Fibroblast of skin of scalp (primary cell): Measurements from ENCODE around the gene HIP1.
A peak's percentile ranks its signal among the peaks of the same experiment; 100 is the strongest.

Experiments
- DNase-seq: peaks from one replicate; pipeline ENCODE4 v3.0.0-alpha.2; 2013

The HIP1 gene

DNA sequence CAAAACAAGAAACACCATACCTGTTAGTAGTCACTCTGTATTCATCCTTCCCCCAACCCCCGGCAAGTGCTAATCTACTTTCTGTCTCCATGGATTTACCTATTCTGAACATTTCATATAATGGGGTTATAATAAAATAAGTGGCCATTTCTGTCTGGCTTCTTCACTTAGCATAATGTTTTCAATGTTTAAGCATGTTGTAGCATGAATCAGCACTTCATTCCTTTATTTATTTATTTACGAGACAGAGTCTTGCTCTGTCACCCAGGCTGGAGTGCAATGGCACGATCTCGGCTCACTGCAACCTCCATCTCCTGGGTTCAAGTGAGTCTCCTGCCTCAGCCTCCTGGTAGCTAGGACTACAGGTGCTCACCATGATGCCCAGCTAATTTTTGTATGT, 69.2 kb downstream of the HIP1 start:
- DNase-seq, result no peak

DNA sequence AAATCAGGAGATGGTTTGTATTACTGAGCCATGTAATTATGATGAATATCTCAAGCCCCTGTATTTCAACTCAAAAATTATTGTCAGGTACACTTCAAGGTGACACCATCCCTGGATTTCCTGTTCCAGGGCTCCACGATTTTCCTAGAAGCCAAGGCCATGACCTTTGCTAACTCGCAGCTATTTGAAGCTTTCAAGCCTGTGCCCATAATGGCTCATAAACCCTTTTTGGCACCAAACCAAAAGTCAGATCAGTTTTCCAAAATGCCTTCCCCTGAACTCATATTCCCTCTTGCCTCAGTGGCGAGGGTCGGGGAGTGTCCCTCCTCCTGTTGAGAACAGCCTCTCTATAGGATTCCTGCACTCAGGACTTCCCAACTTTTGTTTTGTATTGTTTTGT, 70.8 kb downstream of the HIP1 start:
- no peak for DNase-seq

DNA sequence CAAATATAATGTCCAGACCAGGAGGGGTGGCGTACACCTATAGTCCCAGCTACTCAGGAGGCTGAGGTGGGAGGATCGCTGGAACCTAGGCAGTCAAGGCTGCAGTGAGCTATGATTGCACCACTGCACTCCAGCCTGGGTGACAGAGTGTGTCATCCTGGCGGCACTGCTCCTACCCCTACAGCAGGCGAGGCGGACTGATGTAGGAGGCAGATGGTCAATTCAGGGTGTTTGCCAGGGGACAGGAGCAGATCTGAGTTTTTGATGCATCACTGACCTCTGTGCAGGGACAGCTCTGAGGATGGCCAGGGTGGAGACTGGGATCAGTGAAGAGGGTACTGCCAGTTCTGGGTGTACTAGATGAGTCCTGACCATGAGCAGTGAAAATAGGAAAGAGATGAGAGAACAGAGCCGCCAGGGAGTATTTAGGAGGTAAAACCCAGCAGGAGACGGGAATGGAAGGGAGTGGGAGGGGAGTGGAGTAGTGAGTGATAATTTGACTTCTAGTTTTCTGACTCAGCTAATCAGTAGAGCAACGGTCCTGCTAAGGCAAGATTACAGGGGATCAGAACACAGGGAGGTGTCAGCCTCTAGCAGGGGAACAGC, 75.3 kb downstream of the HIP1 start:
- DNase-seq, result no peak

DNA sequence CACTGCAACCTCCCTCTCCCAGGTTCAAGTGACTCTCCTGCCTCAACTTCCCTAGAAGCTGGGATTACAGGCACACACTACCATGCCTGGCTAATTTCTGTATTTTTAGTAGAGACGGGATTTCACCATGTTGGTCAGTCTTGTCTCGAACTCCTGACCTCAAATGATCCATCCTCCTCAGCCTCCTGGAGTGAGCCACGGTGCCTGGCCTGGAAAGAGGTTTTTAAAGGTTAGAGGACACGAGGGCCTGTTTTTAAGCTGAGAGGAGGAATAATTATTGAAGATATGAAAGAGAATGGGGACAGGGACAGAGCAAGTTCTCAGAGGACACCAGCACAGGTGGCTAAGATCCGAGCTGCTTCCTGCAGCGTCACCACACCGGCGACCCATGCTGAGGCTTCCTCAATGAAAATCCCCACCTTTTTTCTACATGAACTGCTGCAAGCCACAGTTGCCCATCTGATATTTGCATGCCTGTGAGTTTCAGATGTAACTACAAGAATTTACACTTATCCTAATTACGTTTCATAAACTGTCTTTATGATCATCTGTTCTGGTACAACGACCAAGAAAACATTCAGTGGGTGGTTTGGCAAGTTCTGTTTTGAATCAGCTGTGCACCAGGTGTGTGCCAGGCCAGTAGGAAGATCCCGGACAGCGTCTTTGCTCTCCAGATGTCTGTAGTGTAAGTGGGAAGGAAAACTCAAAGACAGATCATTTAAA, 76.0 kb downstream of the HIP1 start:
- no peak for DNase-seq

DNA sequence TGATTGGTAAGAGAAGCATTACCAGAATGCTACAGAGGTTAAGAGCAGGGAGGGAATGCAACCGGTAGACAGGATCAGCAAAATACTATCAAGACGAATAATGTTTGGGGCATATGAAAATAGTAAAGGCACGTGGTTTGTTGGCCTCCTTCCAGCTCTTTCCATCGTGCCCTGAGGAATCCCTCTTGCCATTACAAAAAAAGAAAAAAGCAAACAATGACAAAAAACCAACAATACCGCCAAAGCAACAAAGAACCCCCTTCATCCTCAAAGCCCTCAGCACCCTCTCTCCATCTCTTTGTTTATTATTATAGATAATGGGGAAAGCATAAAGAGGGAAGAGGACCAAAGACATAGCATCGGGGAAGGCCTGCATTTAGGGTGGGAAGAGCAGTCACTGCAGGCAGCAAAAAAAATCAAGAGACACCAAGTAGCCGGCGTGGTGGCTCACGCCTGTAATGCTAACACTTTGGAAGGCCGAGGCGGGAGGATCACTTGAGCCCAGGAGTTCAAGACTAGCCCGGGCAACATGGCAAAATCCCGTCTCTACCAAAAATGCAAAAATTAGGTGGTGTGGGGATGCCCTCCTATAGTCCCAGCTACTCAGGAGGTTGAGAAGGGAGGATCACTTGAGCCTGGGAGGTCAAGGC, 78.0 kb downstream of the HIP1 start:
- DNase-seq, result no peak

DNA sequence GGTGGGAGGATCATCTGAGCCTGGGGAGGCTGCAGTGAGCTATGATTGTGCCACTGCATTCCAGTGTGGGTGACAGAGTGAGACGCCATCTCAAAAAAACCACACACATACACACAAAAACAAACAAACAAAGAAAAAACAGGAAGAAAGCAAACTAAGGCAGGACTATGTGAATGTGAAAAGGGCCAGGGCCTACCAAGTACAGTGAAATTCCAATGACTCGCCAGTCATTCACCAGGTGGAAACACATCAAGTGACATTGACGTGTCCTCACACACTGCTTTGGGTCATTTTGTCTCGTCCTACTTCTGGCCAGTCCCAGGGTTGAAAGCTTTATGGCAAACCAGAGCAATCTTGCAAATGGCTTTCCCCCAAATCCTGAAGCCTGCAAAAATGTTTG, 79.9 kb downstream of the HIP1 start:
- DNase-seq, result no peak

DNA sequence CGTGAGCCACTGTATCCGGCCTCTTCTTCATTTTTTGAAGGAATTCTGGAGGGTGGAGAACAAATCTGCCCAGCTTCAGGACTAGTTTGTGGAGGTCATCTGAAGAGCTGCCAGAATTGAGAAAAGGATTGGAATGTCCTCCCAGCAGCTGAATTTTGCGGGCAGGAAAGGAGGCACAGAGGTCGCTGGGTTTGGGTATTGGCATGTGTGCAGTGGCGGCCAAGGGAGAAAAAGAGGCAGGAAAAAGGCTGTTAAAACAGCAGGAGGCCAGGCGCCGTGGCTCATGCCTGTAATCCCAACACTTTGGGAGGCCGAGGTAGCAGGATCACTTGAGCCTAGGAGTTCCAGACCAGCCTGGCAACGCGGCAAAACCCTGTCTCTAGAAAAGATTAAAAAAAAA, 80.4 kb downstream of the HIP1 start:
- peak; percentile 63 for DNase-seq

DNA sequence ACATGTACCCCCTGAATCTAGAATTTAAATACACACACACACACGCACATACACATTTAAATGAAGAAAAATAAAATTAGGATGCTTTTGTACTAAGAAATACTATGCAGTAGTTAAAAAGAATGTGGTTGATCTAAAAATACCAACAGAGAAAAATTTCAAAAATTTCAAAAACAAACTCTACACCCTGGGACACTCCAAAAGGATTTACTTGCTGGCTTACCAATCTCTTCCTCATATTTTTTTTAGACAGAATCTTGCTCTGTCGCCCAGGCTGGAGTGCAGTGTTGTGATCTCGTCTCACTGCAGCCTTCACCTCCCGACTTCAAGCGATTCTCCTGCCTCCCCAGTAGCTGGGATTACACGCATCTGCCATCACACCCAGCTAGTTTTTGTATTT, 80.9 kb downstream of the HIP1 start:
- no peak for DNase-seq

DNA sequence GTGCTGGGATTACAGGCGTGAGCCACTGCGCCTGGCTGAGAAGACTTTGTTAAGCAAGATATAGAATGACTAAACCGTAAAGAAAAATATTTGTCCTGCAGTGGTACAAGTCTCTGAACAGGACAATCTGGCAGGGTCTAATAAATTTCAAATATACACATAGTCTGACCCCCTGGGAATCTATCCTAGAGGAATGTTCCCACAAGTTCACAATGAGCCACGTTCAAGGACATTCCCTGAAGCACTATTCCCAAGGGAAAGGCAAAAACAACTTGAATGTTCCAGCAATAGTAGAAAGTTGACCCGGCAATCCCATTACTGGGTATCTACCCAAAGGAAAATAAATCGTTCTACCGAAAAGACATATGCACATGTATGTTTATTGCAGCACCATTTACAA, 82.0 kb downstream of the HIP1 start:
- DNase-seq, result peak; percentile 60

DNA sequence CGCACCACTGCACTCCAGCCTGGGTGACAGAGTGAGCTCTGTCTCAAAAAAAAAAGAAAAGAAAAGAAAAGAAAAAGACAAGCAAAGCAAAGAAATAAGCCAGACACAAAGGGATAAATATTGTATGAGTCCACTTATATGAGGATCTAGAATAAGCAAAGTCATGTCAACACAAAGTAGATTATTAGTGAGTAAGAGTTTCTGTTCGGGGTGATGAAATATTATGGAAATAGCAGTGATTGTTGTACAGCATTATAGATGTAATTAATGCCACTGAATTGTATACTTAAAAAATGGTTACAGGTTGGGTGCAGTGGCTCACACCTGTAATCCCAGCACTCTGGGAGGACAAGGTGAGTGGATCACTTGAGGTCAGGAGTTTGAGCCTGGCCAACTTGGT, 83.2 kb downstream of the HIP1 start:
- DNase-seq, result no peak

DNA sequence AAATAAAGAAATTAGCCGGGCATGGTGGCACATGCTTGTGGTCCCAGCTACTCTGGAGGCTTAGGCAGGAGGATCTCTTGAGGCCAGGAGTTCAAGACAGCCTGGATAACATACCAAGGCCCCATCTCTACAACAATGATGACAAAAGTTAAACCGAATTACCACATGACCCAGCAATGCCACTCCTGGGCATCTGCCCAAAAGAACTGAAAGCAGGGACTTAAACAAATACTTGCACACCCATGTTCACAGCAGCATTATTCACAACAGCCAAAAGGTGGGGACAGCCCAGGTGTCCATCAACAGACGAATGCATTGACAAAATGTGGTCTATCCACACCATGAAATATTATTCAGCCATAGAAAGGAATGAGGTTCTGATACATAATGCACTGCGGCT, 83.9 kb downstream of the HIP1 start:
- no peak for DNase-seq

DNA sequence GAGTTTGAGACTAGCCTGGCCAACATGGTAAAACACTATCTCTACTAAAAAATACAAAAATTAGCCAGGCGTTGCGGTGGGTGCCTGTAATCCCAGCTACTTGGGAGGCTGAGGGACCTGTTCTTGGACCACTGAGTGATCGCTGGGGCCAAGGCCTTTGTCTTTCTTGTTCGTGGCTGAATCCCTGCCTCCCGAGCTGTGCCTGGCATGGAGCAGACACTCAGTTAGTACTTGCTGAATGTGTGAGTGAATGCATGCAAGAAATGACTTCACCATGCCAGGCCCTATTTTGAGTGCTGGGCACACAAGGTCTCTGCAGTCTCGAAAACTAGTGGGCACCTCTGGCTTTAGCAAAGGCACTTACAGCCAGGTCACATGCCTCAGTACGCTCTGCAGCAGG, 85.1 kb downstream of the HIP1 start:
- DNase-seq, result no peak

DNA sequence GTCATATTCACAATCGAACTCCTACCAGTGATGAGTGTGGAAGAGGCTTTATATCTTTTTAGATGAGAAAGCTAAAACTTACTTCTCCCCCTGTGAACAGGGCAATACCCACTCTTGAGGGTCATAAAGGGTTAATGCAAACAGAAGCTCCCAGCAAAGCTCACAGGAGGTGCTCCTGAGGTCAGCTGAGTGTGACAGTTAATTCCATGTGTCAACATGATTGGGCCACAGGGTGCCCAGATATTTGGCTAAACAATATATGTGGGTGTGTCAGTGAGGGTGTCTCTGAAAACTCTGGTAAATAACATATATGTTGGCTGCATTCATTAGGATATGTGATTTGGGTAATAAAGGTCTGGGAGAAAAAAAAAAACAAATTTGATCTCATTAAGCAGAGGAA, 86.0 kb downstream of the HIP1 start:
- no peak for DNase-seq

DNA sequence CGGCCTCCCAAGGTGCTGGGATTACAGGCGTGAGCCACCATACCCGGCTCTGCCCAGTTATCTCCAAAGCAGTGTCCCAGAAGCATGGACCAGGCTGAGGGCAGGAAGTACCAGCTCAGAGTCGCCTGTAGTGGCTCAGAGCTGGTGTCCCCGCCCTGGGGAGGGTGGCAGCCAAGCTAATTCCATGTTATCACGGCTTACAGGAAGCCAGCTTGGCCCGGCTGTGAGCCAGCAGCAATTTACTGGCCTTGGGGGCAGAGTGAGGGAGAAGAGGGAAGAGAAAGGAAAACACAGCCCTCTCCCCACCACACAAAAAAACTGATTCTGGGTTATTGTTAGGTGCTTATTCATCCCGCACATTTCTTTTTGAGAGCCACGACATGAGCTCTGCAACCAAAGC, 88.1 kb downstream of the HIP1 start:
- no peak for DNase-seq

DNA sequence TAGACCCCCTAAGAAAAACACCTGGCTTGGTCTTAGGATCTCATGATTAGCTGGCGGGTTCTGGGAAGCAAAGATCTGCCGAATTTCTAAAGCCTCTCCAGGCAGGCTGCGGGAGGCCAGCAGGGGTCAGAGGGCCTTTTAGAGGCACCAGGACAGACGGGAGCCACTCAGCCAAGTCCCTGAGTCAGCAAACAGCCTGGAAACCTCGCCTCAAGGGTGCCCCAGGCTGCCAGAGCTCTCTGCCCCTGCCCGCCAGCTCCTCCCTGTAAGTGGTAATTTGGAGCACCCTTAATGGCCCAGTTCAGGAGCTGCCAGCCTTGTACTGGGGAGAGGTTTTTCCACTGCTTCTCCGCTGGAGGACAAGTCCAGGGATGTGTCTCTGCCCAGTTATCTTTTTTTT, 88.7 kb downstream of the HIP1 start:
- no peak for DNase-seq

DNA sequence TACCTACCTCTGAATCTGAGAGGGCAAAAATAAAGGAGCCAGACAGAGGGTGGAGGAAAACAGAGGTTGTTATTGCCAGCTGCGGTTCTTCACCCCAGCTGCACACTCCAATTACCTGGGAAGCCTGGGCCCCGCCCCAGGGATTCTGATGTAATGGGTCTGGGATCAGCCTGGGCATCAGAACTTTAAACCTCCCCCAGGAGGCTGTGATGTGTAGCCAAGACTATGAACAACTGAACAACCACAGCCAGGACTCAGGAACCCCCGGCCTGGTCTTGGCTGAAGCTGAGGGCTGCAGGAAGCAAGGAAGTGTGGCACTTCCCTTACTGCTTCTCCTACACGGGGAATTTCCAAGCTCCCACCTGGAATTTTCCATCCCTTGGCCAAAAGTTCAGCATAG, 89.3 kb downstream of the HIP1 start:
- DNase-seq, result no peak

DNA sequence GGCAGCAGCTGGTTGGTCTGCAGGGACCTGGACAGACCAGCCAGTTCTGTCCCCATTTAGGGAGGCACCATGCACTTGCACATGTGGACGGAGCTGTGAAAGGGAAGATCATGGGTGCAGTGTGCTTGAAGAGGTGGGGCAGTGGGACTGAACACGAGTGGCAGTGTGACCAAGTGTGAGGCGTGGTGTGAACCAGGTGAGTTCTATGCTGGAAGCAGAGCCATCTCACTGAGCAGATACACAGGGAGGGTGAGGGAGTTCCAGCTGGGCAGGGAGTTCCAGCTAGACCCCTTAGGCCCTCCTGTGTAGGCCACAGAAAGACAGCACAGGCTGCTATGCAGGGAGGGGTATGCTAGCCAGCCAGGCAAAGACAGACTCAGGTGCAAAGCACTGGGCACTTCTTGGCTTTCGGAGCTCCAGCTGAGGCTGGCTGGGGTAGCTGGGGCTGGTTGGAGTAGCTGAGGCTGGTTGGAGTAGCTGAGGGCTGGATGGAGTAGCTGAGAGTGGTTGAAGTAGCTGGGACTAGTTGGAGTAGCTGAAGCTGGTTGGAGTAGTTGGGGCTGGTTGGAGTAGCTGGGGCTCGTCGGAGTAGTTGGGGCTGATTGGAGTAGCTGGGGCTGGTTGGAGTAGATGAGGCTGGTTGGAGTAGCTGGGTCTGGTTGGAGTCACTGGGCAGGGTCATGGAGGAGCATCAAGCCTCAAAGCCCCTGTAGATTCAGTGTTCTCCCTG, 90.9 kb downstream of the HIP1 start:
- DNase-seq, result no peak

DNA sequence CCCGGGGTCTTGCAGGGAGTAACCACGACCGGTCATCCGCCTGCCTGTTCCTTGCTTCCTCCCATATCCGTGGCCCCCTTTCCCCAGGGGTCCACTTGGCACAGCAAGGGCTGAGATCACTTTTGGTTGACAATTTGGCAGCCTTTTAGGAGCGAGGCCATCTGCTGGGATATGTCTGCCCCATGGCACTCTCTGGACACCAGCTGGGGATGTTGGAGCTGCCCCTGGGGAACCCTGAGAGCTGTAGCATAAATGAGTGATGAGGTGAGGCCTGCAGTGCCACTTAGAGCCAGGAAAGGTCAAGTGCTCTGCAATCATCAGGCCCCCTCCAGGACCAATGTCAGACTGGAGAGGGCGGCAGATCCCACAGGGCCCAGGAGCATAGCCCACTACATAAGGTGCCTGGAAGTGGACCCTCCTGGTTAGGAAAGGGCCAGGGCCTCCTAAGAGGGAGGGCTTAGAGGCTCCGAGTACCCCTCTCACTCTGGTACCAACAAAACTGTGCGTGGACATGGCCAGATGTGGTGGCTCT, 92.1 kb downstream of the HIP1 start:
- no peak for DNase-seq

DNA sequence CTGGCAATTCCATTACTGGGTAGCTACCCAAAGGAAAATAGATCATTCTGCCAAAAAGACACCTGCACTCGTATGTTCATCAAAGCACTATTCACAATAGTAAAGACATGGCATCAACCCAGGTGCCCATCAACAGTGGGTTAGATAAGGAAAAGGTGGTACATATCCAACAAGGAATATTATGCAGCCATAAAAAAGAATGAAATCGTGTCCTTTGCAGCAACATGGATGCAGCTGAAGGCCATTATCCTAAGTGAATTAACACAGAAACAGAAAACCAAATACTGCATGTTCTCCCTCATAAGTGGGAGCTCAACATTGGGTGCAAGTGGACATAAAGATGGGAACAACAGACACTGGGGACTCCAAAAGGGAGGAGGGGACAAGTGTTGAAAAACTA, 93.2 kb downstream of the HIP1 start:
- DNase-seq, result no peak

DNA sequence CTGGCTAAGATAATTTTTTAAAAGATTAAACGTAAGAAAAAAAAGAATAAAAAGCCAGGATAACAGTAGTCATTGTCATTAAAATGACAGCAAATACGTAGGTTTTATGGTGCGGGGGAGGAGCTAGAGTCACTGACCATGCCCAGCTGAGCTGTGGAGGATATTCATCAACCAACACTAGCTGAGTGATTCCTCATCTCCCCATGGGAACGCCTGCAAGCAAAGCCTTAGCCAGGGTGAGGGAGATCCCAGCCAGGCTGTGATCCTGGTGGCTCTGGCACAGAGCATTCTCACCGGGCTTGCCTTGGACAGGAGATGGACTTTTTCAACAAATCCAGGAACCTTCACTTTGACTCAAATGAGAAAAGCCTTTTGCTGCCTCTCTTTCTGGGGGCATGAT, 94.2 kb downstream of the HIP1 start:
- DNase-seq, result no peak

DNA sequence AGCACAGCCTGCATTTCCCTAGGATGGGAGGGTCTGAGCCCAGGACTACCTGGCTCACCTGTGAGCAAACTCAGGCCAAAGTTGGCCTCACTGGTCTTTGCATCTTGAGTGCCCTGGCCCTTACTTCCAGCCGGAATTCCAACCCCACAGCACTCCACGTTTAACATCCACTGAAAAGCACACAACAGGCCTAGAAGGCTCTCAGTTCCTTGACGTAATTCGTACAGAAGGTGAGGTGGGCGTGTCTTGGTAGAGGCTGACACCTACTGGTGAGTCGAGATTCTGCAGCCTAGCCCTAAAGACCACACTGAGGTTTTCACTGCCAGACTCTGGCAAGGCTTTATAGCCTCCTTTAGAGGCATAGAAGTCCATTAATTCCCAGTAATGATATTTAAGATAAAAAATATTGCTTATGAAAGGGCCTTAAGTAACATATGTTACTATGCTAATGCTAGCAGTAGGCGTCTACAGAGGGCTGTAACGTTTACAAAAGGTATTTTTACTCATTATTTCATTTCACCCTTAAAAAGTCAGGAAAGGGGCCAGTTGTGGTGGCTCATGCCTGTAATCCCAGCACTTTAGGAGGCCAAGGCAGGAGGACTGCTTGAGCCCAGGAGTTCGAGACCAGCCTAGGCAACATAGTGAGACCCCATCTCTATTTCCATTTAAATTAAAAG, 95.8 kb downstream of the HIP1 start:
- peak; percentile 45 for DNase-seq

DNA sequence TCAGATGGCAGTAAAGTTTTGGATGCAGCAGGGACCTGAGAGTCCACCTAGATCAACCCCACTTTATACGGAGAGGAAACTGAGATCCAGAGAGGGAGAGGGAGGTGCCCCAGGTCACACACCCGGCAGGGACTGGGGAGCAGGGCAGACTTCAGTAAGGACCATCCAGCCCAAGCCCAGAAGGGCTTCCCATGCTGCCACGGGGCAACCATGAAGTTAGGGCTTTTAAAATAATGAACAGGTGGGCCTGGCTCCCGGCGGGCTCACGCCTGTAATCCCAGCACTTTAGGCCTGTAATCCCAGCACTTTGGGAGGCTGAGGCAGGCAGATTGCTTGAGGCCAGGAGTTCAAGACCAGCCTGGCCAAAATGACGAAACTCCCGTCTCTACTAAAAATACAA, 98.5 kb downstream of the HIP1 start:
- no peak for DNase-seq

DNA sequence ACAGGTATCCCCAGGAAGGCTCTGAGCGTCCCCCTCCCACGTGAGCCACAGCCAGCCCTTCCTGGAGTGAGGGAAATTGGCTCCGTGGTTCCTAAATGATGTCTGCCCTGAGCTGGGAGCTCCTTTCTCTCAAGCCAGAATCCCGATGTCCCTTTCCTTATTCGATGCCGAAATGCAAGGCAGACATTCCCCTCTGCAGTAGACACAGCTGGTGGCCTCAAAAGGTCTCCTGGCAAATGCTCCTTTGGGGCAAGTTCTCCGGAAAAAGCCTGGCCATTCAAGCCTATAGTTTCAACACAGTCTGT, 98.9 kb downstream of the HIP1 start:
- DNase-seq, result no peak
